SU-DHL-6 (cell line): Measurements from ENCODE around the gene CEP295NL.

Source experiments
- EZH2phosphoT487 ChIP-seq: fragments of 200-600 bp; sonication (generic), shearing (Covaris generic); conservative IDR thresholded peaks from 2 replicates; pipeline ENCODE4 v1.6.1; 2018; ENCODE audit warnings: mild to moderate bottlenecking, antibody characterized with exemption, low read length, moderate library complexity, mixed read lengths
- TF ChIP-seq, protein P1 (sequence below): fragments of 200-600 bp; sonication (generic); IDR thresholded peaks from one replicate; pipeline ENCODE4 v1.5.1; 2017; ENCODE audit warnings: antibody characterized with exemption, mild to moderate bottlenecking, low read length, moderate library complexity; ENCODE audit not compliant: insufficient read depth, poor library complexity, severe bottlenecking

DNA sequence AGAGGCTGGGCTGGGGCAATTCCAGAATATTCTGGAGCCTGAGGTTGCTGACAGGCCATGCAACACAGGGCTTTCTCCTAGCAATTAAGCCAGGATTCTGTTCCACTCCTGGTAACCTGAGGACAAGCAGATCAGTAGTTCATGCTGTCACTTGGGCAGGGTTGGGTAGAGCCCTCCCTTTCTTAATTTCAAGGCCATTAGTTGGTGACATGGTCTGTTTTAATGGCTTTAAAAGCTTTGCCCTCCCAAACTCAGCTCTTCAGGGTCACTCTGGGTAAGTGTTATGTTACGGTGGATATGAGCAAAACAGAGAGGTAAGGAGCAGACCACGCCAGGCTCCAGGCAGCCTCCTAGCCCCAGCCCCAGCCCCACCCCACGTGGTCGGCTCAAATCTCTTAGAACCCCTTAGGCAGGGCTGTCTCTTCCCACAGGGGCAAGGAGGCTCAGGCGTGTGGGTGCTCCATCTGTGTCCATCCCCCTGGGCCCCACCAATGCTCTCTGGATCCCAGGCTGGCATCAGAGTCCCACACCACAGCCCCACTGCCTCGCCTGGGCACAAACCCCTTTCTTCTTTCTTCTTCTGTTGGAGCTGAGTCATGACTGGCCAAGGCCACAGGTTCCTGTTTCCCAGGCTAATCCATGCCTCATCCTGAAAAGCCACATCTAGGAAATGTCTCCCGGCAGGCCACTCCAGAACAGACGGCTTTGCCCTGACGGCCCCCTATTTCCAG lies 27.5 kb downstream of the CEP295NL start:
- TF ChIP-seq, protein P1, sequence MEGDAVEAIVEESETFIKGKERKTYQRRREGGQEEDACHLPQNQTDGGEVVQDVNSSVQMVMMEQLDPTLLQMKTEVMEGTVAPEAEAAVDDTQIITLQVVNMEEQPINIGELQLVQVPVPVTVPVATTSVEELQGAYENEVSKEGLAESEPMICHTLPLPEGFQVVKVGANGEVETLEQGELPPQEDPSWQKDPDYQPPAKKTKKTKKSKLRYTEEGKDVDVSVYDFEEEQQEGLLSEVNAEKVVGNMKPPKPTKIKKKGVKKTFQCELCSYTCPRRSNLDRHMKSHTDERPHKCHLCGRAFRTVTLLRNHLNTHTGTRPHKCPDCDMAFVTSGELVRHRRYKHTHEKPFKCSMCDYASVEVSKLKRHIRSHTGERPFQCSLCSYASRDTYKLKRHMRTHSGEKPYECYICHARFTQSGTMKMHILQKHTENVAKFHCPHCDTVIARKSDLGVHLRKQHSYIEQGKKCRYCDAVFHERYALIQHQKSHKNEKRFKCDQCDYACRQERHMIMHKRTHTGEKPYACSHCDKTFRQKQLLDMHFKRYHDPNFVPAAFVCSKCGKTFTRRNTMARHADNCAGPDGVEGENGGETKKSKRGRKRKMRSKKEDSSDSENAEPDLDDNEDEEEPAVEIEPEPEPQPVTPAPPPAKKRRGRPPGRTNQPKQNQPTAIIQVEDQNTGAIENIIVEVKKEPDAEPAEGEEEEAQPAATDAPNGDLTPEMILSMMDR: no peak
- no peak for TF ChIP-seq EZH2phosphoT487
